Measurements from ENCODE around the gene ZNF469. TPM values are rescaled to one million over a fixed set of nuclear protein-coding genes. Genes with fewer than 3 reads are reported as not detected.

ZNF469 gene
- polyA plus RNA-seq, 1 donor (not counting 4 experiments of a cell fraction or from before 2014, with no cell fraction given) = not detected

GRCh38 chr16:88338111-88338510, 44.6 kb upstream of the ZNF469 start:
- no peak for TF ChIP-seq CTCF (optimal IDR thresholded peaks at IDR 0.05 in 1 of 3, IDR thresholded peaks at IDR 0.05 in 1 of 3, conservative IDR thresholded peaks at IDR 0.05 in 1 of 3; ENCODE audit: extremely low read depth in 1 of 3, insufficient read depth in 2 of 3, low read length in 3 of 3)
- Histone ChIP-seq H3K79me2 (ENCODE audit: control insufficient read depth, insufficient read depth, low read length) (no peaks in the 10 kb centered on the region), H2AFZ (ENCODE audit: control insufficient read depth, low read length) (no peak overlapping the region), H4K20me1 (ENCODE audit: control insufficient read depth, extremely low read depth, insufficient read depth, low read length) (no peaks in the 10 kb centered on the region), H3K36me3 (ENCODE audit: control insufficient read depth in 2 of 2, extremely low read depth in 1 of 2, insufficient read depth in 2 of 2, low read length in 2 of 2) (no peaks in the 10 kb centered on the region), H3K9ac (ENCODE audit: control insufficient read depth, extremely low read depth, insufficient read depth, low read length) (no peak overlapping the region), H3K9me1 (ENCODE audit: control insufficient read depth, extremely low read depth, insufficient read depth, low read length) (no peaks in the 10 kb centered on the region), H3K4me2 (ENCODE audit: control insufficient read depth, extremely low read depth, insufficient read depth, low read depth, low read length) (no peak overlapping the region), H3K27me3 (ENCODE audit: control insufficient read depth, extremely low read depth, insufficient read depth, low read length) (peaks cover 13% of the 10 kb centered on the region), H3K9me3 (ENCODE audit: control insufficient read depth, low read depth, low read length) (no peaks in the 10 kb centered on the region), H3K4me3 (ENCODE audit: control insufficient read depth in 2 of 3, extremely low read depth in 1 of 3, insufficient read depth in 2 of 3, low read depth in 1 of 3, low read length in 3 of 3) (no peak overlapping the region), H3K27ac (ENCODE audit: control insufficient read depth, insufficient read depth, low read length) (no peak overlapping the region), H3K4me1 (ENCODE audit: control insufficient read depth, extremely low read depth, insufficient read depth, low read length) (peaks cover 5% of the 10 kb centered on the region)
- FAIRE-seq = no peak
- DNase-seq (ENCODE audit: low read depth, low spot score) = no peak
- dilution Hi-C loops (cut with MboI; ENCODE audit: extremely low pct_ligation_motif_present, low sequenced_read_pairs) = no loop called here

GRCh38 chr16:88338896-88339295, 43.9 kb upstream of the ZNF469 start:
- no peak overlapping the region for H3K27ac ChIP-seq (ENCODE audit: control insufficient read depth, insufficient read depth, low read length)
- DNase-seq (ENCODE audit: low read depth, low spot score) (no peak), FAIRE-seq (no peak)
- TF ChIP-seq EZH2 (IDR thresholded peaks at IDR 0.05; ENCODE audit: low read length) = no peak
- no peak for TF ChIP-seq CTCF (optimal IDR thresholded peaks at IDR 0.05 in 1 of 3, IDR thresholded peaks at IDR 0.05 in 1 of 3, conservative IDR thresholded peaks at IDR 0.05 in 1 of 3; ENCODE audit: extremely low read depth in 1 of 3, insufficient read depth in 2 of 3, low read length in 3 of 3)
- H3K79me2 ChIP-seq (ENCODE audit: control insufficient read depth, insufficient read depth, low read length) = no peaks in the 10 kb centered on the region
- H3K9ac ChIP-seq (ENCODE audit: control insufficient read depth, extremely low read depth, insufficient read depth, low read length) = no peak overlapping the region
- H3K4me3 ChIP-seq (ENCODE audit: control insufficient read depth in 2 of 3, extremely low read depth in 1 of 3, insufficient read depth in 2 of 3, low read depth in 1 of 3, low read length in 3 of 3) = no peak overlapping the region
- H3K9me3 ChIP-seq (ENCODE audit: control insufficient read depth, low read depth, low read length) = no peaks in the 10 kb centered on the region
- H3K36me3 ChIP-seq (ENCODE audit: control insufficient read depth in 2 of 2, extremely low read depth in 1 of 2, insufficient read depth in 2 of 2, low read length in 2 of 2) = no peaks in the 10 kb centered on the region
- no peaks in the 10 kb centered on the region for H3K4me1 ChIP-seq (ENCODE audit: control insufficient read depth, extremely low read depth, insufficient read depth, low read length)
- peaks cover 13% of the 10 kb centered on the region for H3K27me3 ChIP-seq (ENCODE audit: control insufficient read depth, extremely low read depth, insufficient read depth, low read length)
- no peaks in the 10 kb centered on the region for H4K20me1 ChIP-seq (ENCODE audit: control insufficient read depth, extremely low read depth, insufficient read depth, low read length)
- H3K4me2 ChIP-seq (ENCODE audit: control insufficient read depth, extremely low read depth, insufficient read depth, low read depth, low read length) = no peak overlapping the region
- dilution Hi-C loops (cut with MboI; ENCODE audit: extremely low pct_ligation_motif_present, low sequenced_read_pairs) = no loop called here
- no peaks in the 10 kb centered on the region for H3K9me1 ChIP-seq (ENCODE audit: control insufficient read depth, extremely low read depth, insufficient read depth, low read length)
- no peak overlapping the region for H2AFZ ChIP-seq (ENCODE audit: control insufficient read depth, low read length)
